HCT116 (cell line): ENCODE results near the gene IGSF3. TPM values are rescaled to one million over a fixed set of nuclear protein-coding genes. Genes with fewer than 3 reads are reported as not detected.
"Not testable (repeated sequence)": the region's sequence is repeated elsewhere in the genome, so short reads cannot be mapped to it uniquely, and the experiment has no call there.

ENCODE experiments used
- ATAC-seq: fragments of 200-7000 bp; cut with Tn5 transposase; 2 replicates; pipeline ENCODE4 v1.9.1; 2020; ENCODE audit warnings: mild to moderate bottlenecking, moderate library complexity
- BruUV-seq: library from RNA; stranded (reverse); fragments of 400-500 nt; replicated peaks from 2 replicates; lab custom pipeline; 2021; lab: Mats Ljungman, UMichigan
- CTCF ChIA-PET: fragments of 300-600 bp; sonication (Branson Sonifier 250); formaldehyde crosslinking; loops from one replicate; lab custom pipeline; 2021; ENCODE audit warnings: antibody characterized with exemption; lab: Charles Lee
- POLR2A ChIA-PET: fragments of 300-600, 350-600 bp; sonication (Branson Sonifier 250); formaldehyde crosslinking; loops from one replicate; lab custom pipeline; 2021; ENCODE audit warnings: antibody characterized with exemption; lab: Charles Lee
- RAD21 ChIA-PET, 2 experiments: fragments of 300-600 bp; sonication (Branson Sonifier 250); formaldehyde crosslinking; loops; one replicate each; lab custom pipeline; 2023; ENCODE audit warnings: low total read pairs in 2 of 2; ENCODE audit not compliant: uncharacterized antibody in 2 of 2, unreplicated experiment in 2 of 2, low non-redundant PET in 1 of 2; lab: Charles Lee
- DNase-seq: peaks from one replicate; pipeline ENCODE4 v3.0.0-alpha.2; 2010; ENCODE audit warnings: low read depth, low spot score
- H2AFZ ChIP-seq: fragments of 200-600 bp; shearing (Covaris generic), sonication (generic); 2 replicates; pipeline ENCODE4 v1.6.1; 2017; ENCODE audit warnings: low read depth, mixed run types, mixed read lengths, antibody characterized with exemption, low read length; ENCODE audit not compliant: poor library complexity, severe bottlenecking
- H3K27ac ChIP-seq: 2 replicates; pipeline ENCODE4 v1.5.1; 2012; ENCODE audit warnings: low read depth, low read length
- H3K27me3 ChIP-seq: fragments of 200-600 bp; sonication (generic); 2 replicates; pipeline ENCODE4 v1.6.1; 2016; ENCODE audit warnings: mixed run types, low read length, mixed read lengths; ENCODE audit not compliant: insufficient read depth
- H3K36me3 ChIP-seq, 2 experiments: fragments of 200-500 bp in 1 of 2; fragments of 200-600 bp in 1 of 2; sonication (Bioruptor generic) in 1 of 2; sonication (generic) in 1 of 2; 2 replicates each; pipeline versions ENCODE4 v1.5.1 to v1.6.1; 2014 to 2016; ENCODE audit warnings: low read length in 2 of 2, inconsistent platforms in 1 of 2, mixed read lengths in 1 of 2, mixed run types in 1 of 2; ENCODE audit not compliant: insufficient read depth in 2 of 2, control insufficient read depth in 1 of 2
- H3K4me1 ChIP-seq, 2 experiments: fragments of 200-600 bp in 1 of 2; sonication (generic) in 1 of 2; 2 replicates each; pipeline versions ENCODE4 v1.5.1 to v1.6.1; 2012 to 2017; ENCODE audit warnings: low read length in 2 of 2, inconsistent platforms in 1 of 2, mild to moderate bottlenecking in 1 of 2, mixed read lengths in 1 of 2, mixed run types in 1 of 2, moderate library complexity in 1 of 2; ENCODE audit not compliant: insufficient read depth in 2 of 2, control insufficient read depth in 1 of 2
- H3K4me2 ChIP-seq: fragments of 200-600 bp; sonication (generic); 2 replicates; pipeline ENCODE4 v1.6.1; 2017; ENCODE audit warnings: mixed run types, low read length, mixed read lengths
- H3K4me3 ChIP-seq, 2 experiments: fragments of 200-600 bp in 1 of 2; sonication (generic) in 1 of 2; replicated peaks in 1 of 2; 2 replicates each; pipeline ENCODE4 v1.5.1; 2011 to 2016; ENCODE audit warnings: low read length in 2 of 2, control low read depth in 1 of 2, low read depth in 1 of 2, mild to moderate bottlenecking in 1 of 2, mixed read lengths in 1 of 2, mixed run types in 1 of 2
- H3K79me2 ChIP-seq: fragments of 200-600 bp; sonication (generic); 2 replicates; pipeline ENCODE4 v1.6.1; 2017; ENCODE audit warnings: mild to moderate bottlenecking, mixed run types, low read length, moderate library complexity, mixed read lengths; ENCODE audit not compliant: insufficient read depth
- H3K9ac ChIP-seq: fragments of 200-600 bp; sonication (generic); 2 replicates; pipeline ENCODE4 v1.6.1; 2016; ENCODE audit warnings: low read length, mixed read lengths
- H3K9me2 ChIP-seq: fragments of 200-600 bp; sonication (generic), shearing (Covaris generic); 2 replicates; pipeline ENCODE4 v1.6.1; 2017; ENCODE audit warnings: mixed run types, mild to moderate bottlenecking, moderate library complexity; ENCODE audit not compliant: insufficient read depth
- H3K9me3 ChIP-seq, 2 experiments: fragments of 200-500 bp in 1 of 2; fragments of 200-600 bp in 1 of 2; sonication (Bioruptor generic) in 1 of 2; sonication (generic) in 1 of 2; 2 replicates each; pipeline ENCODE4 v1.6.1; 2014 to 2017; ENCODE audit warnings: low read length in 2 of 2, mixed read lengths in 2 of 2, inconsistent platforms in 1 of 2, low read depth in 1 of 2, mild to moderate bottlenecking in 1 of 2, mixed run types in 1 of 2, moderate library complexity in 1 of 2; ENCODE audit not compliant: control insufficient read depth in 1 of 2, insufficient read depth in 1 of 2
- H4K20me1 ChIP-seq: fragments of 200-600 bp; sonication (generic), shearing (Covaris generic); 2 replicates; pipeline ENCODE4 v1.6.1; 2017; ENCODE audit warnings: mixed run types, mild to moderate bottlenecking, moderate library complexity; ENCODE audit not compliant: insufficient read depth
- EGR1 ChIP-seq: IDR thresholded peaks from 2 replicates; pipeline ENCODE4 v1.6.1; 2012; ENCODE audit warnings: low read depth
- POLR2A ChIP-seq: IDR thresholded peaks from 2 replicates; pipeline ENCODE4 v1.7.0; 2011; ENCODE audit warnings: borderline replicate concordance; ENCODE audit not compliant: insufficient read depth, insufficient read length; ENCODE audit errors: extremely low read depth
- SRF ChIP-seq: IDR thresholded peaks from 2 replicates; pipeline ENCODE4 v1.6.1; 2012; ENCODE audit warnings: low read depth
- ZFX ChIP-seq: fragments of 450-650 bp; IDR thresholded peaks from 2 replicates; pipeline ENCODE4 v1.6.1; 2017
- ZNF274 ChIP-seq: fragments of 200-500 bp; sonication (Bioruptor generic); IDR thresholded peaks from 2 replicates; pipeline ENCODE4 v1.6.1; 2014; ENCODE audit warnings: mild to moderate bottlenecking, low read depth, low read length, inconsistent platforms
- intact Hi-C: fragments of 100-400 bp; cut with micrococcal nuclease; formaldehyde crosslinking; loops from 2 replicates; pipeline ENCODE4 v1.10.0; 2022
- total RNA-seq: library from RNA; stranded (reverse); gene quantifications from one replicate; pipeline ENCODE4 v1.2.1, GENCODE V29; 2021; ENCODE audit not compliant: unreplicated experiment

The IGSF3 gene
- total RNA-seq, 1 experiment from 2014 or later: 18.6 TPM

DNA sequence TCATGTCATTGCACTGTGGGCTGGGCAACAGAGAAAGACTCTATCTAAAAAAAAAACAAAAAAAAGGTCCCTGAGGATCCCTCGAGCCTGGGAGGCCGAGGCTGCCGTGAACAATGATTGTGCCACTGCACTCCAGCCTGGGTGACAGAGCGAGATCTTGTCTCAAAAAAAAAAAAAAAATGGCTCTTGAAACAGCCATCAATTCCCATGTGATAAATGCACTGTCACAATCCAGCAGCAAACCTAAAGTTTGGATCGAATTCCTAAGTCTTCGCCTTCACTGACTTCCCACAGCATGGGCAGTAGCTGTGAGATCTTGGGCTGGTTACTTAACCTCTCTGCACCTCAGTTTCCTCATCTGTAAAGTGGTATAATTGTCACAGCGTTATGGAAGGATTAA is 43.5 kb downstream of the IGSF3 start:
- no peak overlapping the region for H3K27ac ChIP-seq
- BruUV-seq: no TSS peak
- CTCF ChIA-PET: no interaction called here

DNA sequence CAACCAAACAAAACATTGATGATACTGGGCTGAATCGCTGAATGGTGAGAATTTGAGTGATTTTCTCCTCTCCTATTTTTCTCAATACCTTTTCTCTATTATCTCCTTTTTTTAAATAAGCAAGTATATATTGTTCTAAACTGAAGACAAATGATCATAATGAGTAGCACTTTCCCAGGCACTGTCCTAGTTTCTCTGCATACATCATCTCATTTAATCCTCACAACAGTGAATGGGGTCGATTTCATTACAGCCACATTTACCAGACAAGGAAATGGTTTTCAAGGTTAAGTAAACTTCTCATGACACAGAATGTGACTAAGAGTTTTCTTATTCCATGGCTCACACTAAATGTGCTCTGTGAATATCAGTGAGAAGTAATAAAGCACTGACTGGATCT is 45.0 kb downstream of the IGSF3 start:
- H3K9ac ChIP-seq, intact Hi-C loops, BruUV-seq, POLR2A ChIA-PET, H3K27ac ChIP-seq, DNase-seq, H3K79me2 ChIP-seq, H3K4me3 ChIP-seq, H2AFZ ChIP-seq, H4K20me1 ChIP-seq, H3K9me2 ChIP-seq, H3K36me3 ChIP-seq, H3K27me3 ChIP-seq, ATAC-seq, H3K9me3 ChIP-seq, RAD21 ChIA-PET: not testable (repeated sequence)
- CTCF ChIA-PET: interaction anchor here (0.7 kb wide), 1 partner anchor 27 kb away, joined by 3 read pairs; no protein-coding TSS in a partner anchor
- Histone ChIP-seq H3K4me1 (peaks cover 0 to 21% of the 10 kb centered on the region in 2 experiments; a peak in 3 of 4 replicates), H3K4me2 (peak overlapping the region; percentile 37)

More for the DNA sequence above, 43.5 kb downstream of the IGSF3 start:
- H3K36me3 ChIP-seq: no peaks in the 10 kb centered on the region
- H4K20me1 ChIP-seq: no peaks in the 10 kb centered on the region
- H3K4me2 ChIP-seq: no peak overlapping the region
- TF ChIP-seq EGR1 (no peak), POLR2A (no peak), ZNF274 (no peak), SRF (no peak), ZFX (no peak)
- RAD21 ChIA-PET: no interaction called here
- ATAC-seq (no peak), DNase-seq (no peak)
- H3K9me2 ChIP-seq: no peaks in the 10 kb centered on the region
- no peak overlapping the region for H2AFZ ChIP-seq
- H3K4me1 ChIP-seq: peaks cover 0 to 21% of the 10 kb centered on the region in 2 experiments; a peak in 3 of 4 replicates
- no peaks in the 10 kb centered on the region for H3K27me3 ChIP-seq
- H3K79me2 ChIP-seq: no peaks in the 10 kb centered on the region
- intact Hi-C loops: no loop called here
- no peaks in the 10 kb centered on the region for H3K9me3 ChIP-seq
- POLR2A ChIA-PET: no interaction called here
- H3K9ac ChIP-seq: no peak overlapping the region
- H3K4me3 ChIP-seq: no peak overlapping the region

- RAD21 ChIA-PET, BruUV-seq, H2AFZ ChIP-seq, H3K79me2 ChIP-seq, H3K36me3 ChIP-seq, intact Hi-C loops, H3K9me2 ChIP-seq, H3K4me3 ChIP-seq, H3K9ac ChIP-seq, POLR2A ChIA-PET, H4K20me1 ChIP-seq, ATAC-seq, H3K27ac ChIP-seq, H3K27me3 ChIP-seq, H3K9me3 ChIP-seq: not testable (repeated sequence)
- DNase-seq: peak; percentile 3
- H3K4me2 ChIP-seq: peak overlapping the region; percentile 37
- CTCF ChIA-PET: interaction anchor here (0.7 kb wide), 1 partner anchor 26 kb away, joined by 3 read pairs; no protein-coding TSS in a partner anchor
- H3K4me1 ChIP-seq: peaks cover 0 to 21% of the 10 kb centered on the region in 2 experiments; a peak in 3 of 4 replicates
These were observed 45.8 kb downstream of the IGSF3 start for GRCh38 chr1:116621756-116622155.

DNA sequence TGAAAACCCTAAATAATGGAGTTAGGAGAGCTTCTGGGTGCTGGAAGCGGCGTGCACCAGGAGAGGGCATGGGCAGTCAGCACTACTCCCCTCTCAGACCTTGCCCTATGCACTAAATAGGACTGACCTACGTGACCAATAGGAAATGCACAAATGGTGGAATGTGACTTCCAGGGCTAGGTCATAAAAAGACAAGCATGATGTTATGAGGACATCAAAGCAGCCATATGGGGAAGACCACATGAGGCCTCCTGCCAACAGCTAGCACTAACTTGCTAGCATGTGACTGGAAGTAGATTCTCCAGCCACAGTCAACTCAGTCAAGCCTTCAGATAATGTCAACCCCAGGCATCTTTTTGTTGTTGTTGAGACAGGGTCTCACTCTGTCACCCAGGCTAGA is 47.1 kb downstream of the IGSF3 start:
- CTCF ChIA-PET: not testable (repeated sequence)

More for the DNA sequence above, 47.1 kb downstream of the IGSF3 start:
- H3K9ac ChIP-seq, DNase-seq, H3K4me3 ChIP-seq, H3K36me3 ChIP-seq, H3K27me3 ChIP-seq, H4K20me1 ChIP-seq, intact Hi-C loops, H3K4me2 ChIP-seq, ATAC-seq, BruUV-seq, RAD21 ChIA-PET, H3K27ac ChIP-seq, H3K9me3 ChIP-seq, H3K9me2 ChIP-seq, H3K79me2 ChIP-seq, POLR2A ChIA-PET, H2AFZ ChIP-seq: not testable (repeated sequence)
- H3K4me1 ChIP-seq: peaks cover 0 to 21% of the 10 kb centered on the region in 2 experiments; a peak in 3 of 4 replicates
